Mammary microvascular endothelial cell (primary cell): ENCODE data around the gene PPP1R2. TPM values are rescaled to one million over a fixed set of nuclear protein-coding genes. Genes with fewer than 3 reads are reported as not detected.

Source experiments
- total RNA-seq: library from RNA; depleted of rRNA; stranded (reverse); fragments of >200 nt; gene quantifications from 2 replicates; pipeline ENCODE4 v1.2.3, GENCODE V29; 2015

Gene PPP1R2
- total RNA-seq: 39.2 and 39.3 TPM in 2 replicates

GRCh38 chr3:195542698-195543499 is at the start of gene PPP1R2:
Gene PPP1R2, minus strand, starts transcription at chr3:195543325. Its CDS starts 300 bp downstream, at chr3:195543025.

DNA sequence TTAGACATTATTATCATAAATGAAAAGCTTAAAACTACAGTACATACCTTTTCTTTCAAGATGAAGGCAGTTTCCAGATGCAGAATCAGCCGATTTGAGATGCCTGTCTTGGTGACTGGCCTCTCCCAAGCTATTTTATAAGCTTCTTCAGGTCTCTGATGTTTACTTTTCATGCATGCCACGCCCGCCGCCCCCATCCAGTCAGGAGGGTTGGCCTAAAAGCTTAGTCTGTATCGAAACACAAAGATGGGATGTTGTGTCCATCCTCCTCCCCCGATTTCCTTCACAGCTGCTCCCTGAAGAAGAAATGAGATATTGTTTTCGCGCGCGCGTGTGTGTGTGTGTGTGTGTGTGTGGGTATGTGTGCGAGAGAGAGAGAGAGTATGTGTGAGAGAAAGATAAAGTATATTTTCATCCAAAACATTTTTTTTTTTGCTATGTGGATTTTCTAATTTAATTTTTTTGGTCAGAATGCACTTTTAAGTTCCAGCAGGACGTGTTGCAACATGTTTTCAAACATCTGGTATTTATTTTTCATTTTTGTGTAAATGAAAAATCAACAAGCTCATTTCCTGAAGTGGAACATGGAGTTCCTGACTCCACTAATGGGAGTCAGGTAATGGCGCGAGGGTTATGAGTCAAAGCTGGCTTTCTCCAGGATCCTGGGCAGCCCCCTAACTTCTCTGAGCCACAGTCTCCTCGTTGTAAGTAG is 40.9 kb upstream of the PPP1R2 start, which contains the start of gene APOD:
Gene APOD (minus strand): TSS at position 110 of the 712 bp plus-strand sequence. CDS start 4,479 bp downstream, outside the sequence.

Other genes starting within 250 kb of the PPP1R2 start
- gene ACAP2, start 100.3 kb downstream of the PPP1R2 start, total RNA-seq: 26.1 and 27.4 TPM in 2 replicates
- 9.9 and 12.7 TPM in 2 replicates for gene APOD, start 40.6 kb upstream of the PPP1R2 start, total RNA-seq
- gene MUC20, start 177.7 kb upstream of the PPP1R2 start, total RNA-seq: not detected in 2 replicates